Activated CD4-positive, alpha-beta T cell treated with anti-CD3 and anti-CD28 coated beads for 24 hours (primary cell): ENCODE results near the gene EFEMP2.
"Not testable (repeated sequence)": the region's sequence is repeated elsewhere in the genome, so short reads cannot be mapped to it uniquely, and the experiment has no call there.

Source experiments
- DNase-seq, 2 donors: peaks; one replicate each; pipeline ENCODE4 v3.0.0-alpha.2; 2020; ENCODE audit warnings: low read depth in 2 of 2

The EFEMP2 gene

DNA sequence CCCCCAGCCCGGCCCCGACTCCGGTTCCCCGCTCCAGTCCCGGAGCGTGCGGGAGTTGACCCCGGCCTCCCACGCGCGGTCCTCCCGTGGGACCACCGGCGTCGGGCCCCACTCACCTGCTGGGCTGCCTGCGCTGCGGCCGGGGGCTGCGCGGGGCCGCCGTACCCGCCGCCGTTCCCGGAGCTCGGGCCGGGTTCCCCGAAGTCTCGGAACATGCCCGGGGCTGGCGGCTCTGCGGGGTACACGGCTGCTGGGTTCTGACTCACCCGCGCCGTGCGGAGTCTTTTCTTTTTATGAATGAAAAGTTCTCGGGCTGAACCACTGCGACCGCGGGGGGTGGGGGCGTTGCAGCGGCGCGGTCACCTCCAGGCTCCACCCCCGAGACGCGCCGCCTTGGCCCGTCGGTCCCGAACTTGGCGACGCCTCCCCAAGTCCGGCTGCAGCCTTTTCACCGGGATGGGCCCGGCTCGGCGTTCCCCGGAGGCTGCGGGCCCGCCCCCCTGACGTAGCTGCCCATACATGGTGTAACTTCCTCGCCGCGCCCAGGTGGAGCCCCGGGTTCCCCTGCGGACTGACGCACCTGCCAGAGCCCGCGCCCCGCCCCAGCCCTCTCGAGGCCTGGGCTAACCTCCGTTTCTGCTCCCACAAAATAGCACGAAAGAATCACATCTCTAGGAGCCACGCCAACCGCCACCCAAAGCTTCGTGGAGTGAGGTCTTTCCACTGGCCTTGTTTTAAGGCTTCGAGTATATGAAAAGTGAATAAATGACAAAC is 27.7 kb upstream of the EFEMP2 start, which contains the start of gene FOSL1:
TSS of gene FOSL1 (minus strand) at position 264 of the 774 bp plus-strand sequence. CDS start at position 215, 49 bp downstream.
- DNase-seq = peak; percentile 90 to 95

DNA sequence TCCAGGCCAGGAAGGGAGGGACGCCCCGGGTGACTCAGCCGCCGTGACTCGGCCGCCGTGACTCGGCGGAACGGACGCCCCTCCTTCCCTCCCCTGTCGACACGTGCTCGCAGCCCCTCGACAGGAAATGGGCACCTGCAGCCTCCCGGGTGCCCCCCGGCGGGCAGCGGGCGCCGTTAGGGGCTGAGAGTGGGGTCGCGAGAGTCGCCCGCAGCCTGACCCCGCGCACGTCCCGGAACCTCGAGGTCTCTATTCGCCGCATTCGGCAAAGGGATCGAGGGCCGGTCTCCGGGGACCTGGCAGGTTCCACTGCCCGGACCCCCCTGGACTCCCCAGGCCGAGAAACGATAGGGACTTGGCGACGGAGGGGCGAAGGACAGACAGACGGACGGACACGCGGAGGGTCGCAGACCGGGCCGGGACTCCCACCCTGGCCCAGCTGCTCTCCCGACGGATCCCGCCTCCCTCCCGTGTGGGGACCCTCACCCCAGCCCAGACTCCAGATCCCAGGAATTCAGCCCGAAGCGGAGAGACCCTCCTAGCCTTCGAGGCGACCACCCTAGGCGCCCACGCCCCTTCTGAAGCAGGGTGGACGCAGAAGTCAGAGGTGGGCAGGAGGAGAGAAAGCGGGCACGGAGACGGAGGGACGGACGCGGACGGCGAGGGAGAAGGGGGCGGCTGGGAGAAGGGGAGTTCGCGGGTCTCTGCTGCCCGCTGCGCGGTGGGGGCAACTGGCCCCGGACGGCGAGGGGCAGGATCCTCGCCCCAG is 26.9 kb upstream of the EFEMP2 start:
- DNase-seq = peak; percentile 64 to 74

DNA sequence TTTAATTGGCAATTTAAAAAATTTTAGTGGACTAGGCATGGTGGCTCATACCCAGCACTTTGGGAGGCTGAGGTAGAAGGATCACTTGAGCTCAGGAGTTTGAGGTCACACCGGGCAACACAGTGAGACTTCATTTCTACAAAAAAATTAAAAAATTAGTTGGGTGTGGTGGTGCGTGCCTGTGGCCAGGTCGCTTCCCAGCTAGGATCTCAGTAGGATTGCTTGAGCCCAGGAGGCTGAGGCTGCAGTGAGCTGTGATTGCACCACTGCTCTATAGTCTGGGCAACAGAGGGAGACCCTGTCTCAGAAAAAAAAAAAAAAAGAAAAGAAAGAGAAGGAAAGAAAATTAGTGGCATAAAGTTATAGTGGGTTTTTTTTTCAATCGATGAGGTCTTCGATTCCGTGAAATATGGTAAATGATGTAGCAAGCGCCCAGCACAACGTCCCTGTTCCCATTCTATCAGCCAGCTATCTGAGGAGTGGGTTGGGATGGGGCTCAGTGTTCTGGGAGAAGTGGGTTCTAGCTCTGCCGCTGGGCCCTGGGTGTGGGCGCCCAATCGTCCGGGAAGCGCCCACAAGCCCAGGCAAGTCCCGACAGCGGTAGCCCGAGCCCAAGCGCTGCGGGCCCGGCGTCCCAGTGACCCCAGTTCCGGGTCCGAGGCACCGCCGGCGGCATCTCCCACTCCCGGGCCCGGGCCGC is 26.2 kb upstream of the EFEMP2 start:
- no peak for DNase-seq

DNA sequence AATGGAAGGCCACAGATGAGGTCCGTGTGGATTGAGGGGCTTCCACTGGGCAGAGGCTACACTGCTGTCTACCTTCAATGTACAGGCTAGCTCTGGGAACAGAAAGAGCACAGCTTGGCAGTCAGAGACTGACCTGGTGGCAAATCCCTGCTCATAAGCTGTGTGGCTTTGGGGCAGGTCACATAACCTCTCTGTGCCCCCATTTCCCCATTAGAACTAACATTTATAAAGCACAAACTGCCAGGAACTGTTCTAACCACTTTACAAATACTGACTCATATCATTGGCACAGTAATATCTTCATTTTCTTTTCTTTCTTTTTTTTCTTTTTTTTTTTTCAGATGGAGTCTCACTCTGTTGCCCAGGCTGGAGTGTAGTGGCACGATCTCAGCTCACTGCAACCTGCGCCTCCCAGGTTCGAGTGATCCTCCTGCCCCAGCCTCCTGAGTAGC is 24.4 kb upstream of the EFEMP2 start:
- no peak for DNase-seq

DNA sequence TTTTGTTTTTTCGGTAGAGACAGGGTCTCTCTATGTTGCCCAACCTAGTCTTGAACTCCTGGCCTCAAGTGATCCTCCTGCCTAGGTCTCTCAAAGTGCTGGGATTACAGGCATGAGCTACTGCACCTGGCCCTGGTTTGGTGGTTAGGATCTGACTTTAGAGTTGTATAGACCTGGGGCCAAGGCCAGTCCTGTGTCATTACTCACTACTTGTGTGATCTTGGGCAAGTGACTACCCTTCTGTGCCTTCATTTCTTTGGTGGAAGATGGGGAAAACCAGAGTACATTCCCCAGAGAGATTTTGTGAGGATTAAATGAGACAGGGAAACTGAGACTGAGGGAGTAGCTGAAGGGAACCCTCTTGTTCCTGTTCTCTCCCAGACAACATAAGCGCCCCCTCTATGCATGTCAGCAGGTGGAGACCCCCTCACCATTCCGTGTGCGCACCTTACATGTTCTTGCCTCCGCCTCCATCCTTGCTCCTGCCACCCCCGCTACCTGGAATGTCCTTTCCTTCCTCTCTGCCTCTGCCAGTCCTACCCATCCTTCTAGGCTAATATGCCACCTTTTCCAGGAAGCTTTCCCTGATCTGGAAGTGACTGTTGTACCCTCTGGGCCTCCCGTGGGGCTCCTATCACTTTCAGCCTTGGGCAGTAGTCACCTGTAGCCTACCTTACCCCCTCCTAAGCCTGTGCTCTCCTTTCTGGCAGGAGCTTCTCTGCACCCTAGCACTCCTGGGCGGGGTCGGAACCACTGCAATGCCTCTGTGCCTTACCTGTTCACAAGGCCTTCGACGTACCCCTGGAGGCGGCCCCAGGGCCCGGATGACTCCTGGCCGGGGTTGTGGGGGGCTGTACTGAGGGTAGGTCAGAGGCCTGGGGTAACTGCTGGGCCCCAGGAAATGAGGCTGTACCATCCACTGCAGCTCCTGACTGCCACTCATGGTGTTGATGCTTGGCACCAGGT is 23.7 kb upstream of the EFEMP2 start:
- DNase-seq = no peak

DNA sequence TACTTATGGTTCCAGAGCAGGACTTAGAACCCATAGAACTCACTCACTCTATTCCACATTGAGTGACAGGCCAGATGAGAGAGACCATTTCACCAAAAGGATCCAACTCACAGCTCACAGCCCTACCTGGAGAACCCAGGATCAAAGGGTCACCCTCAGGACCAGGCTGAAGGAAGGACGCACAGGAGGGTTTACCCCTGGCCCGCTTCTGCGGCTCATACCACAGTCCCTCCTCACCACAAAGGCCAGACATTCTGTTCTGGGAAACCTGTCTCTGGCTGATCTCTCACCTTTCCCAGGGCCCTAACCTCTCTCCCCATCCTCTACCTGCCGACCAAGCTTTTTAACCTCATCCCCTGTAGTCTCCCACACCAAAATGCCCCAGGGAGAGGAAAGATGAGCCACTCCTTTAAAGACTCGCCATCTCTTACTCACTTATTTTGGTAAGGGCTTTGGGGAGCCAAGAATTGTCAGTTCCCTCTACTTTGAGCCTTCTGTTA is 22.9 kb upstream of the EFEMP2 start:
- no peak for DNase-seq

DNA sequence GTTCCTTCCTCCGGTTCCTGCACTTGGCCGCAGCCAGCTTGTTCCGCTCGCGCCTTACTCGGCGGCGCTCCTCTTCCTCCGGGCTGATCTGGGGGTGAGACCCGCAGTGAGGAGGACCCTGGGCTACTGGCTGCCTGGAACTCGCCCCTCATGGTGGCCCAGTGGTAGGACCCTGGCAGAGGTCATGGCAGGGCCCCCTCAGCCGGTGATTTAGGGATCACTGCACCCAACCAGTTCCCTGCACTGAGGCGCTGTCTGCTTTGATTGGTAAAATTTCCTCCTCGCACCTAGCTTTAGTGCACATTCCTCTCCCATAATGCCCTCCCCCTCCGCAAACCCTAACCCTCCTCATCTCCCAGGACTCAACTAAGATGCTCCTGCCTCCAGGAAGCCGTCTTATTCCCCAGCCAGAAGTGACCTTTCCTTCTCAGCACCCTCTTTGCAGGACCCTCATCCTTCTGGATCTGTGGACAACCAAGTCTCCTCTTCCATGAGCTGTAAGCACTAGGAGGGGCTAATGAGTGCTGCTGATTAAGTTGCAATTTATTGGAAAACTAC is 21.5 kb upstream of the EFEMP2 start:
- DNase-seq = no peak

DNA sequence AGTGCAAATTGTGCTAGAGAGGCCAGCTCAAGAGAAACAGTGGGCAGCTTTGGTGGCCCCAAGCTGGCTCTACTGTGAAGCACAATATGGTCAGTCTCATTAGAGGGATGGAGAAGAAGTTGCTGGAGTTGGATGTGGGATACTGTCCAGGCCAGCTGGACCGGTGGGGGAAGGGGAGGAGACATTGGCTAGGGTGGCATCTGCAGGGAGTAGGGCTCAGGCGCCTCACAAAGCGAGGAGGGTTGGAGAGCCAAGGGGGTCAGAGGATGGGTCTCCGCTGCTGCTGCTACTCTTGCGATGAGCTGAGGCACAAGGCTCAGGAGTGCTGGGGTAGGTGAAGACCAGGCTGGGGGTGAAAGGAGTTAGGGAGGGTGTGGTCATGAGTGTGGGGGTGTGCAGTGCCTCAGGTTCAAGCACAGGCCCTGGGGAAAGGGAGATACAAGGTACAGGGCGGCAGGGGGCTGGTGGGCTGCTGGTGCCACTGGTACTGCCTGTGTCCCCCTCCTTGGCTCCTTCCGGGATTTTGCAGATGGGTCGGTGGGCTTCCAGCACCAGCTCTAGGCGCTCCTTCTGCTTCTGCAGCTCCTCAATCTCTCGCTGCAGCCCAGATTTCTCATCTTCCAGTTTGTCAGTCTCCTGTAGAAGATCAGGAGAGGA is 20.2 kb upstream of the EFEMP2 start:
- no peak for DNase-seq

DNA sequence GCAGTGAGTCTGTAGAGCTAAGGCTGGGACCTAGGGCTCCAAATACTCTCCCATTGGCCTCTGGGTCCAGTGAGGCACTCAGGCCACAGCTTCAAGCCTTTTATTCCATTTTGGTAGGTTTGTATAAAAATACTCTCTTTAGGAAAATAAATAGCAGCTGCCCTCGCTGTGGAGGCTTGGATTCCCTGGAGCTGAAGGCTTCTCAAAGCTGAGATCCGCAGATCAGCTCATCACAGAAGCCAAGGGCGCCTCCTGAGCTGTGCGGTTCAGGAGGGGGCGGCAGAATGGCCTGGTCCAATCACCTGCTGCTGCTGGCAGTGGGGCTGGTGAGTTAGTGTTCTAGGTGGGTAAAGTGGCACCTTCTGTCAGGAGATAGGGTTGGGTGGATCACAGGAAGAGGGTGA is 19.5 kb upstream of the EFEMP2 start:
- not testable (repeated sequence) for DNase-seq

DNA sequence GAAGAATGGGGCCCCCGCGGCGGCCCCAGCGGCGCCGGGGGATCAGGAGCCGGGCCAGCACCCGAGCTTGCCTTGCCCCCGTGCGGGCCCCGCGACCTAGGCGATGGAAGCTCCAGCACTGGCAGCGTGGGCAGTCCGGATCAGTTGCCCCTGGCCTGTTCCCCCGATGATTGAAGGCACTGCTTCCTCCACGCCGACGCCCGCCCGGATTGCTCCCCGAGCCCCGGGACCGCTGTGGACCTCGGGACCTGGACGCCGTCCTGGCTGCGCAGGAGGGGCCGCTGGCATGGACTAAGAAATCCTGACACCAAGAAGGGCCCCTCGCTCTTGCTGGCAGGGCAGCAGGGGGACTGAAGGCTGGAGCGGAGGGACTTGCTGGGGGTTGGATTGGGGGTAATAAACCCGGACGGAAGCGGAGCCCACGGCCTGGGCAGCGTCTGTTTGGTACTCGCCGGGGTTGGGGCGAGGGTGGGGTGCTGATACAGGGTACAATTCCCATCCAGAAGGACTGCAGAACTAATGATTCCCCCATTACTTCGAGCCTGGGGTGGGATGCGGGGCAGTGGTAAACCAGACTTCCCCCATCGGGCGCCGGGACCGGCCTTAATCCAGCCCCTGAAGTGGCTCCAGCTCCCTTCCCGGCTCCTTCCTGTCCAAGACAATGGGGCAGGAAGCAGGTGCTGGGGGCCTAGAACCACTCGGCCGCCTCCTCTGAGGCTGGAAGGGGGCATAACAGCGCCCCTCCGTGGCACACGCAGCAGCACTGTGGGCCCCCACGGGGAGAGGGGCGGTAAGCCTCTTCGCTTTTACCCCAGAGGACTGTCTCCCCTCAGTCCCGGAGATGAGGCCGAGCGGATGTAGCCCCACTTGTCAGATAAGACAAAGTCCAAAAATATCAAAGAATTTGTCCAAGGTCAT is 18.9 kb upstream of the EFEMP2 start:
- no peak for DNase-seq

DNA sequence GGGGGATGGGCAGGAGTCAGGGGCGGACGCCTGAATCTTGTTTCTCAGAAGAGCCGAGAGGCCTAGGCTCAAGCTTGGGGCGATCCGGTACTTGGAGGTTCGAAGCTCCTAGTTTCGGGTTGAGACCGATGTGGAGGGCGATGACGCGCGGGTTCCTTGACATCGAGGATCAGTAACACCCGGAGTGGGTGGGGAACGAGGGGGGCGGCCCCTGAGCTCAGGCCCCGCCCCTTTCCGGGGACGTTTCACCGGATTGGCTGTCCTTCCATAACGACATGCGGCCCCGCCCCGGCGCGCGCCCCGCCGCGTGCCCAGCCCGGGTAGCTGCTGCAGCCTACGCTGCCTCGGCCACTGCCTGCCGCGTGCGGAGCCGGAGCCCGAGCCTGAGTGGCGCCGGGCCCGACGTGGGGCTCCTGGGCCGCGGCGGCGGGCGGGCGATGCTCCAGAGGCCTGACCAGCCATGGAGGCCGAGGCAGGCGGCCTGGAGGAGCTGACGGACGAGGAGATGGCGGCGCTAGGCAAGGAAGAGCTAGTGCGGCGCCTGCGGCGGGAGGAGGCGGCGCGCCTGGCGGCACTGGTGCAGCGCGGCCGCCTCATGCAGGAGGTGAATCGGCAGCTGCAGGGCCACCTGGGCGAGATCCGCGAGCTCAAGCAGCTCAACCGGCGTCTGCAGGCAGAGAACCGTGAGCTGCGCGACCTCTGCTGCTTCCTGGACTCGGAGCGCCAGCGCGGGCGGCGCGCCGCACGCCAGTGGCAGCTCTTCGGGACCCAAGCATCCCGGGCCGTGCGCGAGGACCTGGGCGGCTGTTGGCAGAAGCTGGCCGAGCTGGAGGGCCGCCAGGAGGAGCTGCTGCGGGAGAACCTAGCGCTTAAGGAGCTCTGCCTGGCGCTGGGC is 18.0 kb upstream of the EFEMP2 start, which contains the start of gene CCDC85B:
TSS of gene CCDC85B (plus strand) at position 350 of the 895 bp plus-strand sequence. CDS start at position 461, 111 bp downstream.
- DNase-seq = peak; percentile 98 to 99

DNA sequence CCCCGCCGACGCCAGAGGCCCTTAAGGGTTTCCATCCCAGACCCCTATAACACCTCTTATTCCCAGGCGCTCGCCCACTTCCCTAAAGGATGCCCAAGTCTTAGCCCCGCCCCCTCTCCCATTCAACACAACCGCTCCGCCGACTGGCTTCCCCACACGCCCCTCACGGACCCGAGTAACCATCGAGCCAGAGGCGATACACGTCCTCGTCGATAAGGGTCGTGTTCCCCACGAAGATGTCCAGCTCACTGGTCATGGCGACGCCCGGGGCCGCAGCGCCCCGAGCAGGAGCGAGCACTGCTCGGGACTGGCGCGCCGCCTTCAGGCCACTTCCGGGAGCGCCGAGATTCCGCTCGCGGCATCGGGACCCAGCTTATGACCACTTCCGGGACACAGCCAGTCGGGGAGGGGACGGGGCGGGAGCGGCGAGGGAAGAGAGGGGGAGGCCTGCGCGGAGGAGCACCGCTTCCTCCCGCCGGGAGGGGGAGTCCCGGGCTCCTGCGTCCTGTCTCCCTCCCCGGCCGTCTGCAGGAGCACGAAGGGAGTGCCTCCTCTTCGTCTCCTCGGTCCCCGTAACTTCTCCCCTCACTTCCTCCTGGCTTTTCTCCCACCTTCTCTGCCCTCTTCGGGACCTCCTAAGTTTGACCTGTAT is 15.7 kb upstream of the EFEMP2 start, which contains the start of gene FIBP:
TSS of gene FIBP (minus strand) at position 309 of the 652 bp plus-strand sequence. CDS start at position 256, 53 bp downstream.
- peak; percentile 94 for DNase-seq

DNA sequence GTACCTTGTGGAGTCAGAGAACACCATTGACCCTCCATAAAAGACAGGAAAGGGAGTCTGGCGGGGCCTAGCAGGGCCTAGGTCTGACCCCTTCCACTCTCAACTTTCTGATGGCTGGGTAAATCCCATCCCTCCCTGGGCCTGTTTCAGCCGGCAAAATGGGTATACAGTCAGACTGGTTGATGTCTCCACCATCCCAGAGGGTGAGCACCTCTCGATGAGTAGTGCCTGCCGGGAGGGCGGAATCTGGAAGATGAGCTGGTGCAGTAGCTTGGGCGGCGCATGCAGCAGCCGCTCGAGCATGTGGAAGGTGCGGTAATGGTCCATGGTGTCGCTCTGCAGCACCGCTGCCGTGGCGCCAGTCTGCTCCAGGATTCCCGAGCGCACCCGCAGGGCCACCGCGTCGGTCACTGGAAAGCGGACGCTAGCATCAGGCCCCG is 15.1 kb upstream of the EFEMP2 start:
- no peak for DNase-seq

DNA sequence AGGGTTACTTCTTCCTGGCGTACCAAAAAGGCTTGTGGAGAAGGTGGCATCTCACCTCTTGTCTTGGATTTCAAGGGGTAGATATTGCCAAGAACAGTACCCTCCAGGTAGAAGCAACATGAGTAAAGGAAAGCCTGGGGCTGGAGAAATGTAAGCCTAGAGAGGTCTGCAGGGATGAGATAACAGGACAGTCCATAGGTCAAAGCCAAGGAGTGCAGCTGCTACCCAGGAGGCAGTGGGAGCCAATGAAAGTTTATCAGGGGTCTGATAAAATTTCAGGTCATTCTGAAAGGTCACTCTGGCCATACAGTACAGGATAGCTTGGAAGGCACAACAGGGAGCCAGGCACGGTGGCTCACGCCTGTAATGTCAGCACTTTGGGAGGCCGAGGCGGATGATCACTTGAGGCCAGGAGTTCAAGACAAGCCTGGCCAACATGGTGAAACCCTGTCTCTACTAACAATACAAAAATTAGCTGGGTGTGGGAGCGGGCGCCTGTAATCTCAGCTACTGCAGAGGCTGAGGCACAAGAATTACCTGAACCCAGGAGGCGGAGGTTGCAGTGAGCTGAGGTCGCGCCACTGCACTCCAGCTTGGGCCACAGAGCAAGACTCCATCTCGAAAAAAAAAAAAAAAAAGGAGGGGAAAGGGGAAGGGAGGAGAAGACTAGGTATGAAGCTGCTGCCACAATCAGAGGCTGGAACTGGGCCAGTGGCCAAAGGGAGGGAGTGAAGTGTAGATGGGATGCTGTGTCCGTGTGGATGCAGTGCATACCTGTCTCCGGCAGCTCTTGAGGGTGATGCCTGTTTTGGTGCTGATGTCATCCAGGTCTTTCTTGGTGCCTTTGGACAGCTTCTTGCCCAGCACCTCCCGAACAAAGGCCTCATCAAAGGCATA is 14.5 kb upstream of the EFEMP2 start:
- DNase-seq = no peak

DNA sequence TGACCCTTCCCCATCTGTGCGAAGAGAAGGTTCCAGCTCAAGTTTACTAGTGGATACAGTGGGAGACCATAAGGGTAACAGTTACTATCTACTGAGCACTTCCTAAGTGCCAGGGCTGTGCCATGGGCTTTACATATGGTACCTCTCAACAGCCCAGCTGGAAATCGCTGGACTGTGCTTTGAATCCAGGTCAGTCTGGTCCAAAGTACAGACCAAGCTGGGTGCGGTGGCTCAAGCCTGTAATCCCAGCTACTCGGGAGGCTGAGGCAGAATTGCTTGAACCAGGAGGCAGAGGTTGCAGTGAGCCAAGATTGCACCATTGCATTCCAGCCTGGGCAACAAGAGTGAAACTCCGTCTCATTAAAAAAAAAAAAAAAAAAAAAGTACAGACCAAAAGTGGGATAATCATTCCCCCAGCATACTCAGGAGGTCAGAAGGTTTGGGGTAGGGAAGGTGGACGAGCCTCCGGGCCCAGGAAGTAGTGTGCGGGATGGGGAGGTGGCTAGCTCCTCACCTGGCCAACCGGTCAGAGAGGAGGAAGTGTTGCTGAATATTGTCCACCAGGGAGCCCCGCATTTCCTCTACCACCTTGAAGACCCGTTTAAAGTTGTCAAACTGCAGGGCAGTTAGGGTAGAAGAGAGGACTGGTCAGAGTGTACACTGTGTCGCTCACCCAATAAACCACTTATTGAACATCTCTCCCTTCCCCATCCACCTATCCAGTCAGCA is 13.4 kb upstream of the EFEMP2 start:
- DNase-seq = no peak
